Loucy (cell line): ENCODE measurements around the gene SUCLG2.

Experiments used
- CTCF ChIP-seq: fragments of 200-600 bp; sonication (generic); conservative IDR thresholded peaks from 2 replicates; pipeline ENCODE4 v1.5.1; 2014; ENCODE audit warnings: mild to moderate bottlenecking, antibody characterized with exemption, low read length
- EZH2phosphoT487 ChIP-seq: fragments of 200-600 bp; IDR thresholded peaks from 2 replicates; pipeline ENCODE4 v1.6.1; 2018; ENCODE audit warnings: antibody characterized with exemption, mild to moderate bottlenecking, moderate library complexity, borderline replicate concordance

DNA sequence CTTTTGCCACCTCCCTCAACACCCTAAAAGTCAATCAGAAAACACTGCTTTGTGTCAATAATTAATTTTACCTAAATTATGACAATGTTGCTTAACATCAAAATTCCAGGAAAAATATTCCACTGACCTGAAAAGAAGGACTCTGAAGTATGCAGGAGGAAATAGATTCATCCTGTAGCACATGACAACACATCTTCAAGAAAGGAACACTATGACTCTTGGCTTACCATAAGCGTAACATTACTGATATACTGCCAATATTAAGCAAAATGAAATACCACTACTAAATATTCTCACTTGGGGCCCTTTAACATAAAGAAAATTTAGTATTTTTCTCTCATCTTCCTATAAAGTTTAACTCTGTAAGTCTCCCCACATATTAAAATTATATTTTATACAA lies 9.6 kb downstream of the SUCLG2 start:
- no peak for TF ChIP-seq CTCF
- TF ChIP-seq EZH2phosphoT487 = no peak
